Type B pancreatic cell (in vitro differentiated cells): Measurements from ENCODE around the gene LSP1. TPM values are rescaled to one million over a fixed set of nuclear protein-coding genes. Genes with fewer than 3 reads are reported as not detected.
A peak's percentile ranks its signal among the peaks of the same experiment; 100 is the strongest.

Experiments
- DNase-seq: peaks from one replicate; pipeline ENCODE4 v3.0.0; 2021; ENCODE audit warnings: mixed read lengths; ENCODE audit not compliant: unreplicated experiment; ENCODE audit errors: extremely low spot score
- H3K27ac Mint-ChIP-seq: 2 replicates; pipeline ENCODE4 v1.8.0; 2021; ENCODE audit warnings: mild to moderate bottlenecking, mixed read lengths
- H3K27me3 Mint-ChIP-seq: 2 replicates; pipeline ENCODE4 v1.8.0; 2021; ENCODE audit warnings: mixed read lengths
- H3K36me3 Mint-ChIP-seq: 2 replicates; pipeline ENCODE4 v1.8.0; 2021; ENCODE audit warnings: mixed read lengths
- H3K4me1 Mint-ChIP-seq: one replicate; pipeline ENCODE4 v1.8.0; 2021; ENCODE audit warnings: mixed read lengths; ENCODE audit not compliant: unreplicated experiment
- H3K4me3 Mint-ChIP-seq: 2 replicates; pipeline ENCODE4 v1.8.0; 2021; ENCODE audit warnings: mild to moderate bottlenecking, mixed read lengths
- H3K9me3 Mint-ChIP-seq: 2 replicates; pipeline ENCODE4 v1.8.0; 2021; ENCODE audit warnings: mixed read lengths
- CTCF ChIP-seq: fragments of 200-600 bp; sonication (generic); conservative IDR thresholded peaks from 2 replicates; pipeline ENCODE4 v1.5.0; 2021; ENCODE audit warnings: antibody characterized with exemption, mild to moderate bottlenecking
- total RNA-seq: library from RNA; stranded (reverse); gene quantifications from 2 replicates; pipeline ENCODE4 v1.2.1, GENCODE V29; 2021; ENCODE audit warnings: low replicate concordance

LSP1 gene
- total RNA-seq, 1 donor from 2014 or later: 0.53 TPM

- TF ChIP-seq CTCF: no peak
- Mint-ChIP-seq H3K9me3 (no peaks in the 10 kb centered on the region), H3K36me3 (no peaks in the 10 kb centered on the region), H3K4me1 (no peaks in the 10 kb centered on the region), H3K27me3 (no peaks in the 10 kb centered on the region), H3K27ac (peak overlapping the region; percentile 43), H3K4me3 (no peak overlapping the region)
- no peak for DNase-seq
Measured at GRCh38 chr11:1879342-1879940, 26.6 kb downstream of the LSP1 start.

- no peak for TF ChIP-seq CTCF
- H3K27ac Mint-ChIP-seq: peak overlapping the region; percentile 53
- no peaks in the 10 kb centered on the region for H3K27me3 Mint-ChIP-seq
- no peak overlapping the region for H3K4me3 Mint-ChIP-seq
- no peaks in the 10 kb centered on the region for H3K9me3 Mint-ChIP-seq
- DNase-seq: no peak
- no peaks in the 10 kb centered on the region for H3K36me3 Mint-ChIP-seq
- no peaks in the 10 kb centered on the region for H3K4me1 Mint-ChIP-seq
Measured at GRCh38 chr11:1879941-1880720, 27.2 kb downstream of the LSP1 start.

- no peak overlapping the region for H3K4me3 Mint-ChIP-seq
- no peak for DNase-seq
- peak overlapping the region; percentile 53 for H3K27ac Mint-ChIP-seq
- H3K27me3 Mint-ChIP-seq: no peaks in the 10 kb centered on the region
- H3K36me3 Mint-ChIP-seq: no peaks in the 10 kb centered on the region
- H3K4me1 Mint-ChIP-seq: no peaks in the 10 kb centered on the region
- no peaks in the 10 kb centered on the region for H3K9me3 Mint-ChIP-seq
- no peak for TF ChIP-seq CTCF
Measured at GRCh38 chr11:1880746-1881441, 28.0 kb downstream of the LSP1 start.

GRCh38 chr11:1881442-1882264, 28.8 kb downstream of the LSP1 start:
- H3K4me1 Mint-ChIP-seq: no peaks in the 10 kb centered on the region
- H3K36me3 Mint-ChIP-seq: no peaks in the 10 kb centered on the region
- no peaks in the 10 kb centered on the region for H3K9me3 Mint-ChIP-seq
- no peak for DNase-seq
- TF ChIP-seq CTCF: no peak
- no peak overlapping the region for H3K4me3 Mint-ChIP-seq
- no peak overlapping the region for H3K27ac Mint-ChIP-seq
- no peaks in the 10 kb centered on the region for H3K27me3 Mint-ChIP-seq
